Lower leg skin (tissue), 3 donors: Measurements from ENCODE around the gene SNTG2.

Source experiments
- POLR2A ChIP-seq, 2 donors: fragments of 450-650 bp; IDR thresholded peaks; one replicate each; pipeline ENCODE4 v1.6.1; 2016 to 2017; ENCODE audit warnings: antibody characterized with exemption in 2 of 2, mild to moderate bottlenecking in 1 of 2, moderate library complexity in 1 of 2
- TF ChIP-seq, protein P1 (sequence below), 3 donors: fragments of 450-650 bp; IDR thresholded peaks; one replicate each; pipeline ENCODE4 v1.5.1; 2016; ENCODE audit warnings: antibody characterized with exemption in 3 of 3, mild to moderate bottlenecking in 3 of 3, moderate library complexity in 2 of 3

GRCh38 chr2:1371082-1371481 is 420.4 kb downstream of the SNTG2 start:
- no peak for TF ChIP-seq POLR2A (IDR thresholded peaks at IDR 0.05)
- TF ChIP-seq, protein P1, sequence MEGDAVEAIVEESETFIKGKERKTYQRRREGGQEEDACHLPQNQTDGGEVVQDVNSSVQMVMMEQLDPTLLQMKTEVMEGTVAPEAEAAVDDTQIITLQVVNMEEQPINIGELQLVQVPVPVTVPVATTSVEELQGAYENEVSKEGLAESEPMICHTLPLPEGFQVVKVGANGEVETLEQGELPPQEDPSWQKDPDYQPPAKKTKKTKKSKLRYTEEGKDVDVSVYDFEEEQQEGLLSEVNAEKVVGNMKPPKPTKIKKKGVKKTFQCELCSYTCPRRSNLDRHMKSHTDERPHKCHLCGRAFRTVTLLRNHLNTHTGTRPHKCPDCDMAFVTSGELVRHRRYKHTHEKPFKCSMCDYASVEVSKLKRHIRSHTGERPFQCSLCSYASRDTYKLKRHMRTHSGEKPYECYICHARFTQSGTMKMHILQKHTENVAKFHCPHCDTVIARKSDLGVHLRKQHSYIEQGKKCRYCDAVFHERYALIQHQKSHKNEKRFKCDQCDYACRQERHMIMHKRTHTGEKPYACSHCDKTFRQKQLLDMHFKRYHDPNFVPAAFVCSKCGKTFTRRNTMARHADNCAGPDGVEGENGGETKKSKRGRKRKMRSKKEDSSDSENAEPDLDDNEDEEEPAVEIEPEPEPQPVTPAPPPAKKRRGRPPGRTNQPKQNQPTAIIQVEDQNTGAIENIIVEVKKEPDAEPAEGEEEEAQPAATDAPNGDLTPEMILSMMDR (IDR thresholded peaks at IDR 0.05) = no peak
